GM19452 (cell line): ENCODE measurements around the gene INPP4A.

Source experiments
- ATAC-seq: cut with Tn5 transposase; IDR thresholded peaks from one replicate; pipeline ENCODE4 v1.9.1; 2021; ENCODE audit not compliant: unreplicated experiment

The INPP4A gene

GRCh38 chr2:98474979-98475632 lies 30.4 kb downstream of the INPP4A start:
- ATAC-seq = no peak

GRCh38 chr2:98476192-98476868 lies 31.7 kb downstream of the INPP4A start:
- no peak for ATAC-seq

- ATAC-seq = no peak
These were observed 32.4 kb downstream of the INPP4A start for GRCh38 chr2:98477036-98477435.

- no peak for ATAC-seq
These were observed 32.8 kb downstream of the INPP4A start for GRCh38 chr2:98477506-98477905.

GRCh38 chr2:98478088-98478551 lies 33.5 kb downstream of the INPP4A start:
- no peak for ATAC-seq

GRCh38 chr2:98478907-98479306 lies 34.2 kb downstream of the INPP4A start:
- ATAC-seq = no peak

- no peak for ATAC-seq
These were observed 34.7 kb downstream of the INPP4A start for GRCh38 chr2:98479371-98479770.

GRCh38 chr2:98479959-98480524 lies 35.4 kb downstream of the INPP4A start:
- ATAC-seq = peak; percentile 41

- no peak for ATAC-seq
These were observed 35.9 kb downstream of the INPP4A start for GRCh38 chr2:98480598-98480997.

GRCh38 chr2:98482362-98482761 lies 37.7 kb downstream of the INPP4A start:
- ATAC-seq = no peak

GRCh38 chr2:98483257-98483861 lies 38.7 kb downstream of the INPP4A start:
- peak; percentile 73 for ATAC-seq

- ATAC-seq = no peak
These were observed 39.5 kb downstream of the INPP4A start for GRCh38 chr2:98484121-98484557.

- ATAC-seq = no peak
These were observed 40.2 kb downstream of the INPP4A start for GRCh38 chr2:98484652-98485452.

GRCh38 chr2:98485453-98485755 lies 40.7 kb downstream of the INPP4A start:
- no peak for ATAC-seq

- no peak for ATAC-seq
These were observed 41.8 kb downstream of the INPP4A start for GRCh38 chr2:98486374-98486981.

GRCh38 chr2:98487101-98487805 lies 42.6 kb downstream of the INPP4A start:
- no peak for ATAC-seq

GRCh38 chr2:98487806-98488189 lies 43.1 kb downstream of the INPP4A start:
- peak; percentile 55 for ATAC-seq

GRCh38 chr2:98488252-98488651 lies 43.6 kb downstream of the INPP4A start:
- ATAC-seq = no peak

GRCh38 chr2:98489486-98489885 lies 44.8 kb downstream of the INPP4A start:
- no peak for ATAC-seq
